Stimulated activated CD8-positive, alpha-beta memory T cell treated with anti-CD3 and anti-CD28 coated beads, Interleukin-2, amount 100 ng/mL, for 1 hour (primary cell): ENCODE data around the gene CTNNA1.
"Not testable (repeated sequence)": the region's sequence is repeated elsewhere in the genome, so short reads cannot be mapped to it uniquely, and the experiment has no call there.

Source experiments
- DNase-seq, 2 donors: peaks; one replicate each; pipeline ENCODE4 v3.0.0-alpha.2; 2020; ENCODE audit warnings: low read depth in 2 of 2

Gene CTNNA1

DNA sequence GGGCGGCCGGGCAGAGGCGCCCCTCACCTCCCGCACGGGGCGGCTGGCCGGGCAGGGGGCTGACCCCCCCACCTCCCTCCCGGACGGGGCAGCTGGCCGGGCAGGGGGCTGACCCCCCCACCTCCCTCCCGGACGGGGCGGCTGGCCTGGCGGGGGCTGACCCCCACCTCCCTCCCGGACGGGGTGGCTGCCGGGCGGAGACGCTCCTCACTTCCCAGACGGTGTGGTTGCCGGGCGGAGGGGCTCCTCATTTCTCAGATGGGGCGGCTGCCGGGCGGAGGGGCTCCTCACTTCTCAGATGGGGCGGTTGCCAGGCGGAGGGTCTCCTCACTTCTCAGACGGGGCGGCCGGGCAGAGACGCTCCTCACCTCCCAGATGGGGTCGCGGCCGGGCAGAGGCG lies 57.6 kb downstream of the CTNNA1 start:
- not testable (repeated sequence) for DNase-seq

DNA sequence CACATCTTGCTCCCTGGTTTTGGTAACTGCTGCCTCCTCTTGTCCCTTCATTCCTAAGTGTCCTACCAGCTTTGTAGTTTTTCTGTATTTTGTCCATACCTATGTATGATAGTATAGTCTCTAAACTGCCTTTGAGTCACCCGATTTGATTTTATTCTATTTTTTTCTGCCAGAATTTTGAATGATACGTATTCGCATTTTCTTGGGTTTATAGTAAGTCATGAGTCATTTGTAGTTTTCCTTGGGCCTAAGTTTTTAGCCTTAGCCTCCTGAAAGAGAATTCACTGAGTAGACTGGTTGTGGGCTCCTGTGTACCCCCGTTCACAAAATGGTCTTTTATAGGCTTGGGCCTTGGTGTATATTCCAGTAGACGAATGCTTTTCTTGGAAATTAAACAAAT lies 62.3 kb downstream of the CTNNA1 start:
- no peak for DNase-seq

DNA sequence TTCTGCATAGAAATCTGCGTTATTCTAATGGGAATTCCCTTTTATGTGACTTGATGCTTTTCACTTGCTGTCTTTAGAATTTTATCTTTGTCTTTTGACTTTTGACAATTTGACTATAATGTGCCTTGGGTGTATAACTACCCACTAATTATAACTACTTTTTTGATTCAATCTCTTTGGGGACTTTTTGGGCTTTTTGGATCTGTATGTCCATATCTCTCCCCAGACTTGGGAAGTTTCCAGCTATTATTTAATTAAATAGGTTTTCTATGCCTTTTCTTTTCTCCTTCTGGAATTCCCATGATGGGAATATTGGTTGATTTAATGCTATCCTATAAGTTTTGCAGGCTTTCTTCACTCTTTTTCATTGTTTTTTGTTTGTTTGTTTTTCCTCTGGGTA lies 64.0 kb downstream of the CTNNA1 start:
- no peak for DNase-seq

- DNase-seq, result no peak
Measured at GRCh38 chr5:138819081-138819480, 65.9 kb downstream of the CTNNA1 start.

DNA sequence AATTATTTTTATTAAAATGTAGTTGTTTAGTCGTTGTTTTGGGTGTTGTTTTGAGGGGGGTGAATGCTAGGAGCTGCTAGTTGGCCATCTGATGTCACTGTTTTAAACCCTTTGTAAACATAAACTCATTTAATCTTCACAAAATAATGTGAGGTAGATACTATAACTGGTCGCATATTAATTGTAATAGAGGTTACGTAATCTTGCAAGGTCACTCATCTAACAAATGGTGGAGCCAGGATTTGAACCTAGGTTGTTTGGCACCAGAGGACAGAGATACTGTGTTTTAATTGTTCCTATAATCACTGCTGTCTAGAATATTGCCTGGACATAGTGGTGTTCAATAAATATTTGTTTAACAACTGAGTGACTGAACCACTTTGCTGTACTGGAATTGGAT lies 67.5 kb downstream of the CTNNA1 start:
- no peak for DNase-seq

GRCh38 chr5:138824516-138824915 lies 71.3 kb downstream of the CTNNA1 start:
- DNase-seq, result no peak

DNA sequence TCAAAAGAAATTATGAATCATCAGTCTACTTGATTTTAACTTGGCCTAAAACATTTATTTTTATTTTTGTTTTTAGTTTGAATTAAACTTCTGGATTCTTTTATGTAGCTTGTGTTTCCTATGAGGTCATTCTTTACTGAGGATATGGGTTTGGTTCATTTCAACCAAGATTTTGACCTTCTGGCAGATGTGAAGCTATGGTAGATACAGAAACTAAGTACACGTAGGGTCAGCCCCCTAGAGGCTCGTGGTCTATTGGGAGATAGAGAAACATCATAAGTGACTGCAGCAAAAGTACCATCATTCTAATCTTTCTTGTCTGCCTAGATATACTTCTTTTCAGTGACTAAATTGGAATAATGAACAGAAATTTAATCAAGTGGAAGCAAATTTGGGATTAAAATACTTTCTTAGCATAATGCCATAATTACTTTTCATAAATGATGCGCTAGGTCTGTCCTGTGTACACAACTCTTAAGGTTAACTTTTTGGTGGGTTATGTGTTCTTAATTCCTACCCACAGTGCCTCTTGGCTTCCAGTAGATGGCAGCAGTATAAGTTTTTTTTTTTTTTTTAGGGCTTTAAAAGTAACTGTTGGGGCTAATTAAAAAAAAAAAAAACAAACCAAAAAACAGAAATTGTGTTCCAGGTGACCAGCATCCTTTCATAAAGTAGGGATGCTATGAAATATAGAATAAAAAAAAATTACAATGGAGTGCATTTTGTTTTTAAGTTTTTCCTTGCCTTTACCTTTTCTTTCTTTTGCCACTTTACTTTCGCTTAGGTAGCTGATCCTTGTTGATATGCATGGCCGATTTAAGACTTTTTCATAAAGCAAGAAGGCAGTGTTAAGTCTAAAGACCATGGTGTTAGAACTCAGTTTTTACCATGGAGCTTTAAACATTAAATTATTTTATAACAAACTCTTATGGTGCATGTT lies 72.0 kb downstream of the CTNNA1 start:
- no peak for DNase-seq

DNA sequence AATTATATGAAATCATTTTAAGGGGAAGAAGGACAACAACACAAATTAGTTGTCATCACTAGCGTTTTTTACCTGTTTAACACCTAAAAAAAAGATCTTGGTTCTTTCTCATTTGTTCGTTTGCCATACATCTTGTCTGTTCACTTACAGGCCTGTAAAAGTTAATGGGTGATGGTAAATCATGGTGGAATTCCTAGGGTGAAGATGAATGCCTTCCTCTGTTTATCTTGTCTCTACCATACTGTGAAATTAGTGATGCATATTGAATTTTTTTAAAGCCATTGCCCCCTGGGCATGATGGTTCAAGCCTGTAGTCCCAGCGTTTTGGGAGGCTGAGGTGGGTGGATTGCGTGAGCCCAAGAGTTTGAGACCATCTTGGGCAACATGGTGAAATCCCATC lies 75.3 kb downstream of the CTNNA1 start:
- no peak for DNase-seq

DNA sequence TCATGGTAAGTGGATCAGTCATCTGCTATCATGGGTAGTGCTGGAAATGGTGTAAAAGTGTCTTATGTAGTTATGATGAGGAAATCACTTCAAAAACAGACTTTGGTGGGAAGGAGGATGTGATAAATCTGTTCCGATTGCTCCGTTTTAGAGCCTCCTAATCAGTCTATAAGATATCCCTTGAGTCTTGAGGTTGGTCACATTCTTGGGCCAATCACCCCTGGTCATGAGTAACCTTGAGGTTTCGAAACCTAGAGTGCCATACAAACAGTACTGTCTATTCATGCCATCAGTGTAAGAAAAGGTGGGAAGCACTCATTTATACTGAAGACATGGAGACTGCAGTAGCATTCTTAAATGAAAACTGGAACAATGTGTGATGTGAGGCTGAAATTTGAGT lies 76.1 kb downstream of the CTNNA1 start:
- no peak for DNase-seq

DNA sequence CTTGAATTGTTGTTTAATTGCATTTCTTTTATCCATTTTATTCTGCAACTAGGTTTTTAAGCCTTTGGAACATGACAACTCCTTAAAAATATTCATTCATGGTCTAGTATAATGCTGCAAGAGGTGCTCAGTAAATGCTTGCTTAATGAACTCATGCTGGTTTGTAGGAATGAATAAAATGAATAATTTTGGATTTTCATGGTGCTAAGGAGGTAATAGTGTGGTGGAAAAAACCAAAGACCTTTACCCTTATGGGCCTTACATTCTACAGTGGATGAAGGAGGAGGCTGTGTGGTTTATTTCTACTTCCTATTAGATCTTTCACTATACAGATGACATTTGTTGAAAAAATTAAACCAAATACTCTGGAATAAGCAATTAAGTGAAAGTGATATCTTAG lies 78.5 kb downstream of the CTNNA1 start:
- DNase-seq, result no peak

- DNase-seq, result no peak
Measured at GRCh38 chr5:138832218-138832617, 79.0 kb downstream of the CTNNA1 start.

- no peak for DNase-seq
Measured at GRCh38 chr5:138833080-138833479, 79.9 kb downstream of the CTNNA1 start.

DNA sequence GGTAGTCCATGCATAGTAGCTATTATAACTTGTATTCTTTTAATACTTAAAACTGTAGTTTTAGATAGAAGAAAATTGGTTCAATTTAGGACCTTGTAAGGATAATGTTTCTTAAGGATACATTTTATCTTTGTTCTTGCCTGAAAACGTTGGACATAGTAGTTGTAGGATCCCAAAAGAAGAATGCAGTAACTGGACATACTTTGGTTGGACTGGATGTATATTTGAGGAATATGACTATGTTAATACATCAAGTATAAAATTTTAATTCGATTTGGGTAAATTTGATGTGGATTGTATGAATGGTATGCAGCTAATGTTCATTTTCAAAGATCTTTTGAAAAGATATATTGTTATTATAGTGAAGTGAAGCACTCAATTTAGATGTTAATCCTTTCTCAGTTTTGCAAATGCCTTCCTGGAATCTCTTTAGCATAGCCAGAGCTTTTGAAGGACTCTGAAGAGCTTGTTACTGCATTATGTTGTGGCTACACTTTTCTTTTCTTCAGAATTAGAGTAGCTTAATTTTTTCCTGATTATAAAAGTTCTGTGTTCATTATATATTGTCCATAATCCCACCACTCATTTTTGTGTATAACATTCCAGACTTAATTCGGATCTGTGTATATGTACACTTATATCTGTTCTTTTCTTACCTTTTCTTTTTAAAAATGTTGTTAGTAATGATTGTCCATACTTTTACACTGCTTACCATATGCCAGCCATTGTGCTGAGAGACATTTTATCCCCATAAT lies 80.7 kb downstream of the CTNNA1 start:
- DNase-seq, result no peak

DNA sequence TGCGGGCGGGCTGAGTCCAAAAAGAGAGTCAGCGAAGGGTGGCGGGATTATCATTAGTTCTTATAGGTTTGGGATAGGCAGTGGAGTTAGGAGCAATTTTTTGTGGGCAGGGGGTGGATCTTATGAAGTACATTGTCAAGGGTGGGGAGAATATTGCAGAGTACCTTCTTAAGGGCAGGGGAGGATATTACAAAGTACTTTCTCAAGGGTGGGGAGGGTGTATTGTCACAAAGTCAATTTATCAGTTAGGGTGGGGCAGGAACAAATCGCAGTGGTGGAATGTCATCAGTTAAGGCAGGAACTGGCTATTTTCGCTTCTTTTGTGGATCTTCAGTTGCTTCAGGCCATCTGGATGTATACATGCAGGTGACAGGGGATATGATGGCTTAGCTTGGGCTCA lies 81.6 kb downstream of the CTNNA1 start:
- not testable (repeated sequence) for DNase-seq

DNA sequence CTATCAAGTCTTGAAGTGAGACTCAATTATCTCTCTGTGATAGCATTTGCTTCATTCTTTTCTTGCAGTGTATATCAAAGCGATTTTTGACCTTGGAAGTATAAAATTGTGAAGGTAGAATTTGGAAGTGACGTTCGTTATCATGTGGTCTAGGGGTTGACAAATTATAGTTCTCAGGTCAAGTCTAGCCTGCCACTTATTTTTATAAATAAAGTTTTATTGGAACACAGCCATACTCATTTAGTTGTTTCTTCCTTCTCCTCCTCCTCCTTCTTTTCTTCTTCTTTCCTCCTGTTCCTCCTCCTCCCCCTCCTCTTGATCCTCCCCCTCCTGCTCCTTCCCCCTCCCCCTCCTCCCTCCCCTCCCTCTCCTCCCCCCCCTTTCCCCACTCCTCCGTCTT lies 83.9 kb downstream of the CTNNA1 start:
- no peak for DNase-seq

DNA sequence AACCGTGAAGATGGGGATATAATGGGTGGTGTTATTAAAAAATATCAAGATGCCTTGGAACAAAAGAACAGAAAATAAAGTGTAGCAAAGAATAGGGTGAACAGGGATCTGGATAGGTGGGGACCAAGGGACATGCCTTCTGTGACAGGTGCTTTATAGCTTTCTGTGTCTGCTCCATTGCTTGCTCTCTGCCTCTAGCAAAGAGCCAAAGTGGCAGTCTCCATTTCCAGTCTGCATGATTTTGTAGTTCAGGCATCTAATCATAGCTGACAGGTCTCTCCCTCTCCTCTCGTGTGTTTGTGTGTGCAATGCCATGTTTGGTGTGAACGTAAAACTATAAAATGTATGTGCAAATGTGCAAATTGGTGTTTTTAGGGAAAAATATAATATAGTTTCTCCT lies 86.9 kb downstream of the CTNNA1 start:
- DNase-seq, result no peak

DNA sequence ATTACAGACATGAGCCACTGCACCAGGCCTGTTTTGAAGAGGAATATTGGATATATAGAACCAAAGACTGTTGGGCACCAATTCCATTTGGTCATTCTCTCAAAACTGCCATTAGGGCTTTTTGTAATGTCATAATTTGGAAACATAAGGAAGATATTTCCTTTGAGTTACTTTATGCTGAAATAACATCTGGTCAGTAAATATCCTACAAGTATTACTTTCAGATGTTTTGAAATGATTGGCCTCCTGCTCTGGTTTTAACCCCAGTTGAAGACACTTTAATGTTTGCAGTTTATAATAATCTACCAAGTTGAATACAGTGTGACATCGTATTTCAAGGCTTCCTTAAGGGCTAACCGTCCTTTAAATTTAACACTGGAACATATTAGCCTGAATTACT lies 88.3 kb downstream of the CTNNA1 start:
- DNase-seq, result no peak

DNA sequence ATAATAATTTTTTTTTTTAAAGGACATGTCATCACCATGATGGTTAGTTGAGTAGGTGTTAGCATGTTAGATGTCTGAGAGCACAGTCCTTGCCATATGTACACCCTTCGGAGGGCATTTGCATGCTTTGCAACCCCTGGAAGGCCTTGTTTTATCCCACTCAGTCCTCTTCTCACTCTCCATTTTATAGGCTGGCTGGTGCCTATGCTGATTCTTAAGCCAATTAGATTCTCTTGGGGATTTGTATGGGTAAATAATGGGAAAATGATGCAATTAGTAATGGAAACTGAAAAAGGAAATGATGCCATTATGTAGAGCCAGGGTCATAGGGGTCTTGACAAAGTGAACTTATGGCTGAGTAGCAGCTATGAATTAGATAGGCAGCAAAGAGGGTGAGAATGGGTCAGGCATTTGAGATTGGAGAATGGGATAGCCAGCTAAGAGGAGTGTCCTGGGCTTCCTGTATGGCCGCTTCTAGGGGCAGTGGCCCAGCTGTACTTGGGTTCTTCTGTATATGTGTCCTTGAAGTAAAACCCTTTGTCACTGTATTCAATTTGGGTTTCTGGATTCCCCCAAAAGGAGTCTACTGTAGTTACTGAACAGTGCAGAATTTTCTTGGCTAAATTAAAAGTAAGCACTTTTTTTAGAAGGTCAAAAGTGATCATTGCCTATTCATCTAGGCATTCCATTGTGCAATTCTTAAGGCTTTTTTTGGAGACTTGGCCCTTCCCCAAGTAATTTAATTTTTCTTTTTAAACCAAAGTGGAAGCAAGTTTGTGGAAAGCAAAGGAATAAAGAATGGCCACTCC lies 90.3 kb downstream of the CTNNA1 start:
- DNase-seq, result no peak

DNA sequence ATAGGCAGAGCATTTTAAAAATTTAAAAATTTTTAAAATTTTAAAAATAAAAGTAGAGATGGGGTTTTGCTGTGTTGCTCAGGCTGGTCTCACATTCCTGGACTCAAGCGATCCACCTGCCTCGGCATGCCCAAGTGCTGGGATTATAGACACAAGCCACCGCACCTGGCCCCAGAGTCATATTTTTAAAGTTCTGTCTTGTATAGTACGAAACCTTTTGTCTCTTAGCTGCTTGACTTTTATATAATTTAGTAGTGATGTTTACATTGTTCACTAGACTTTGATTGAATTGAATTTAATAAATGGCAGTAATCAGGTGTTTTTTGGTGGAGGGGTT lies 90.9 kb downstream of the CTNNA1 start:
- DNase-seq, result no peak

- DNase-seq, result no peak
Measured at GRCh38 chr5:138844812-138845513, 91.7 kb downstream of the CTNNA1 start.

DNA sequence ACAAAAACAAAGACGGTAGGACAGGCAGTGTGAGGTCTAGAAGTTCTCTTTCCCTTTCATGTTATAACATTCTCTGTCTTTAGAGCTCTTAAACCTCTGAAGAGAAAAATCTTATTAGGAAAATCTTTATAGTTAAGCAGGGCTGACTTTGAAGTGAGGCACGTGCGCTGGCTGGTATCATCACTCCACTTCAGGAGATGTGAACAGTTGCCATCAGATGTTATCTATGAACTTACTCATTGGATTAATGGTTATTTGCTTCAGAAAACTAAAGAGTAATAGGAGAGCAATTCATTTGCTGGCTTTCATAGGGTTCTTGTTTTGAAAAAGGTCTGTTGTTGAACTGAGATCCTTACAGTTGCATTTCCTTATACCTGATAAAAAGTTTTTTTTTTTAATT lies 96.2 kb downstream of the CTNNA1 start:
- DNase-seq, result no peak

DNA sequence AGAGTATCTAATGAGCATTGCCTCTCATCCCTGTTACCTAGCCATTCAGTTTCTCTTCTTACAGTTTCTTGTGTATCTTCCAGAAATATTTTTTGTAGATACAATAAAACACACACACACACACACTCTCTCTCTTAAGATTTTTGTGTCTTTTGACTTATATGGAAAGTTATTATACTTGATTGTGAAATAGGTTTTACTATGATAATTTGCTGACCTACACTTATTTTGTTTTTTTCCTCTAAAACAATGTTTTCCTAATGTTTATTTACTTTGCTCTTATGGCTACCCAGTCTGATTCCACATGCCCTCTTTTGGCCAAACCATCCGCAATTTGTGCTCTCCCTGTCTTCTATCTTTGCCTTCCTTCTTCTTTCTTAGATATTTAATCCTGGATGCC lies 96.7 kb downstream of the CTNNA1 start:
- no peak for DNase-seq
